Osteoblast (primary cell): ENCODE measurements around the gene ADGRA1. TPM values are rescaled to one million over a fixed set of nuclear protein-coding genes. Genes with fewer than 3 reads are reported as not detected.

Source experiments
- DNase-seq: peaks from one replicate; pipeline ENCODE4 v3.0.0; 2011; ENCODE audit warnings: low spot score, mixed read lengths; ENCODE audit not compliant: insufficient read length; ENCODE audit errors: missing footprints
- H2AFZ ChIP-seq: 2 replicates; pipeline ENCODE4 v1.6.0; 2011; ENCODE audit warnings: mild to moderate bottlenecking, low read length
- H3K27ac ChIP-seq: 2 replicates; pipeline ENCODE4 v1.5.1; 2011; ENCODE audit warnings: mild to moderate bottlenecking, low read depth, low read length, moderate library complexity
- H3K27me3 ChIP-seq: 2 replicates; pipeline ENCODE4 v1.6.0; 2012; ENCODE audit warnings: mild to moderate bottlenecking, control low read depth, inconsistent platforms, low read length, moderate library complexity; ENCODE audit not compliant: insufficient read depth
- H3K36me3 ChIP-seq: 2 replicates; pipeline ENCODE4 v1.5.1; 2011; ENCODE audit warnings: mild to moderate bottlenecking, low read length, control low read depth, moderate library complexity; ENCODE audit not compliant: insufficient read depth
- H3K4me1 ChIP-seq: 2 replicates; pipeline ENCODE4 v1.5.1; 2011; ENCODE audit warnings: mild to moderate bottlenecking, low read length, control low read depth, moderate library complexity; ENCODE audit not compliant: insufficient read depth
- H3K4me2 ChIP-seq: 2 replicates; pipeline ENCODE4 v1.6.0; 2011; ENCODE audit warnings: mild to moderate bottlenecking, low read length; ENCODE audit not compliant: insufficient read depth
- H3K4me3 ChIP-seq: fragments of 200-600 bp; sonication (generic); 3 replicates; pipeline ENCODE4 v1.5.1; 2012; ENCODE audit warnings: mild to moderate bottlenecking, low read length, inconsistent platforms; ENCODE audit not compliant: insufficient read depth
- H3K79me2 ChIP-seq: 2 replicates; pipeline ENCODE4 v1.6.0; 2012; ENCODE audit warnings: mild to moderate bottlenecking, low read length, control low read depth, inconsistent platforms; ENCODE audit not compliant: insufficient read depth
- H3K9me3 ChIP-seq: 2 replicates; pipeline ENCODE4 v1.5.1; 2011; ENCODE audit warnings: low read depth, low read length, control low read depth
- H4K20me1 ChIP-seq: 2 replicates; pipeline ENCODE4 v1.6.0; 2012; ENCODE audit warnings: mild to moderate bottlenecking, low read length, control low read depth; ENCODE audit not compliant: insufficient read depth
- total RNA-seq: library from RNA; depleted of rRNA; stranded (reverse); fragments of >200 nt; gene quantifications from 2 replicates; pipeline ENCODE4 v1.2.3, GENCODE V29; 2012
- TF ChIP-seq, protein P1 (sequence below): IDR thresholded peaks from 2 replicates; pipeline ENCODE4 v1.5.1; 2011; ENCODE audit warnings: mild to moderate bottlenecking, low read depth, low read length, moderate library complexity; ENCODE audit errors: extremely low read depth

The ADGRA1 gene
- total RNA-seq, 1 donor, result not detected

DNA sequence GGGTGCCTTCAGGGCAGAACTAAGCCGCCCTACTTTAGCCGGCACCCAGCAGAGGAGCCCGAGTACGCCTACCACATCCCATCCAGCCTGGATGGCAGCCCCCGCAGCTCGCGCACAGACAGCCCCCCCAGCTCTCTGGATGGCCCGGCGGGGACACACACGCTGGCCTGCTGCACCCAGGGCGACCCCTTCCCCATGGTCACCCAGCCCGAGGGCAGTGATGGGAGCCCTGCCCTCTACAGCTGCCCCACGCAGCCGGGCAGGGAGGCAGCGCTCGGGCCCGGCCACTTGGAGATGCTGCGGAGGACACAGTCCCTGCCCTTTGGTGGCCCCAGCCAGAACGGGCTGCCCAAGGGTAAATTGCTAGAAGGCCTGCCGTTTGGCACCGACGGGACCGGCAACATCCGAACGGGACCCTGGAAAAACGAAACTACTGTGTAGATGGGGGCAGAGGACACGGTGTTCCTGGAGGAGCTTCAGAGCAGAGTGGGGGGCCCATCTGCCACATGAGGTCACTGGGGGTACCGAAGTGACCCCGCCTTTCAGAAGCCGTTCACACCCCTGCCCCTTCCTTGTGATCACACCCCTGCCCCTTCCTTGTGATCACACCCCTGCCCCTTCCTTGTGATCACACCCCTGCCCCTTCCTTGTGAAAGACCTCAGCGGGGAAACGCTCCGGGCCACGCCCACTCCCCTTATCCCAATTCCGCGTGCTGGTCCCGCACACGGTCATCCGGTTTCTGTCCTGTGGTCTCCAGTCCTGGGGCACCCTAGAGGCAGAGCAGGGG lies 41.5 kb downstream of the ADGRA1 start:
- Histone ChIP-seq H3K4me2 (no peak overlapping the region), H3K4me1 (no peaks in the 10 kb centered on the region), H2AFZ (no peak overlapping the region), H3K9me3 (no peaks in the 10 kb centered on the region), H4K20me1 (no peaks in the 10 kb centered on the region), H3K4me3 (no peak overlapping the region), H3K79me2 (no peaks in the 10 kb centered on the region), H3K27ac (no peak overlapping the region), H3K36me3 (no peaks in the 10 kb centered on the region), H3K27me3 (no peaks in the 10 kb centered on the region)
- TF ChIP-seq, protein P1, sequence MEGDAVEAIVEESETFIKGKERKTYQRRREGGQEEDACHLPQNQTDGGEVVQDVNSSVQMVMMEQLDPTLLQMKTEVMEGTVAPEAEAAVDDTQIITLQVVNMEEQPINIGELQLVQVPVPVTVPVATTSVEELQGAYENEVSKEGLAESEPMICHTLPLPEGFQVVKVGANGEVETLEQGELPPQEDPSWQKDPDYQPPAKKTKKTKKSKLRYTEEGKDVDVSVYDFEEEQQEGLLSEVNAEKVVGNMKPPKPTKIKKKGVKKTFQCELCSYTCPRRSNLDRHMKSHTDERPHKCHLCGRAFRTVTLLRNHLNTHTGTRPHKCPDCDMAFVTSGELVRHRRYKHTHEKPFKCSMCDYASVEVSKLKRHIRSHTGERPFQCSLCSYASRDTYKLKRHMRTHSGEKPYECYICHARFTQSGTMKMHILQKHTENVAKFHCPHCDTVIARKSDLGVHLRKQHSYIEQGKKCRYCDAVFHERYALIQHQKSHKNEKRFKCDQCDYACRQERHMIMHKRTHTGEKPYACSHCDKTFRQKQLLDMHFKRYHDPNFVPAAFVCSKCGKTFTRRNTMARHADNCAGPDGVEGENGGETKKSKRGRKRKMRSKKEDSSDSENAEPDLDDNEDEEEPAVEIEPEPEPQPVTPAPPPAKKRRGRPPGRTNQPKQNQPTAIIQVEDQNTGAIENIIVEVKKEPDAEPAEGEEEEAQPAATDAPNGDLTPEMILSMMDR, result no peak
- DNase-seq, result peak; percentile 85

DNA sequence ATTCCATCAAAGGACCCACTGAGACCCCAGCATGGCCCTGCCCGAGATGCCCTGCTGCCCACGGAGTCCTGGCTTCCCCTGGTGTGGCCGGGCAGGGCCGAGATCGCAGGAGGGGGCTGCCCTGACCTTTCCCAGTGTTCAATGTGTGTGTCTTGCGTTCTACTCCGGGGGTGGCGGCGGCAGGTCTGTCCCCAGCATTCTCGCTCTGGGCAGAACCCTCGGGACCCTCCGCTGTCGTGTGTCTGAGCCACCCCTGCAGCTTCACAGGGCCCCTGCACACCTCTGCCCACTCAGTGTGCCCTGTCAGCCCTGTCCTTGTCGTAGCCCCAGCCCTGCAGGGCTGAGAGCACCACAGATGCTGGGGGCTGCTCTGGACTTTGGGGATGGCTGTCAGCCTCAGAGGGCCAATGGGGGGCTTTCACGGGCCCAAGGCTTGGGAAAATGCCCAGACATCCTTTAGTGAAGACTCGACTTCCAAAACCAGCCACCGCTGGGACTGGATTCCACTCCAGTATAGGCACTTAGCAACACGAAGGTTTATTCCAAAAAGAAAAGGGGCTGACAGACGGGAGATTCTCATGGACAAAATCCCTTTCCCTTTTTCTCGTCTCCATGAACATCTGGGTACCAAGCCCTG lies 42.3 kb downstream of the ADGRA1 start:
- Histone ChIP-seq H3K79me2 (no peaks in the 10 kb centered on the region), H3K27me3 (no peaks in the 10 kb centered on the region), H3K4me2 (no peak overlapping the region), H4K20me1 (no peaks in the 10 kb centered on the region), H3K4me1 (no peaks in the 10 kb centered on the region), H3K9me3 (no peaks in the 10 kb centered on the region), H3K36me3 (no peaks in the 10 kb centered on the region), H3K4me3 (no peak overlapping the region), H3K27ac (no peak overlapping the region), H2AFZ (no peak overlapping the region)
- TF ChIP-seq, protein P1, result no peak
- peak; percentile 77 for DNase-seq

DNA sequence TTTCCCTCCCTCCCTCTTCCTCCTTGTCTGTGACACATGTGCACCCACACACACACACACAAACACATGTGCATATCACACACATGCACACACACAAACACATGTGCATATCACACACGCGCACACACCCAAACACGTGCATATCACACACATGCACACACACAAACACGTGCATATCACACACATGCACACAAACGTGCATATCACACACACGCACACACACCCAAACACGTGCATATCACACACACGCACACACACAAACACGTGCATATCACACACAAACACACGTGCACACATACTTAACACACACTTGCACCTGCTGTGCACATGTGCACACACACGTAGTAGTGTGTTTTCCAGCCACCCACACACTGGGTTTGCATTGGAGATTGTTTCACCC lies 42.9 kb downstream of the ADGRA1 start:
- TF ChIP-seq, protein P1, result no peak
- no peak overlapping the region for H3K4me2 ChIP-seq
- H3K79me2 ChIP-seq, result no peaks in the 10 kb centered on the region
- no peak overlapping the region for H2AFZ ChIP-seq
- H3K4me1 ChIP-seq, result no peaks in the 10 kb centered on the region
- H4K20me1 ChIP-seq, result no peaks in the 10 kb centered on the region
- no peak overlapping the region for H3K4me3 ChIP-seq
- peak; percentile 68 for DNase-seq
- H3K27me3 ChIP-seq, result no peaks in the 10 kb centered on the region
- no peaks in the 10 kb centered on the region for H3K9me3 ChIP-seq
- no peaks in the 10 kb centered on the region for H3K36me3 ChIP-seq
- H3K27ac ChIP-seq, result no peak overlapping the region

DNA sequence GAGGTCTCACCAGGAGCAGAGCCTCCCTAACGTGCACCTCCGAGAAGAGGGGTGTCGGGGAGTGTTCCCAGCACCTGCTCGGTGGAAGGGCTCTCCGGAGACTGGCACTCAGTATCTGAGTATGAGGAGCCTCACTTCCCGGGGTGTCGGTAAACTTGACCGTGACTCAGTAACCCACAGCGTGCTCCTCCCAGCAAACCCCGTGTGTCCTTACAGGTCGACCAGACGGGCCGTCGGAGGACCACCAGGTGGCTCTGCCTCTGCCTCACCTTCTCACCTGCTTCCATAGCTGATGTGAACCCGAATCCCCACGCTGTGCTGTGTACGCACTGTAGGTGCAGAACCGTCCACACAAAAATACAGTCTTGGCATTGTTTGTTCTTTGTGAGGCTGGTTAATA lies 43.3 kb downstream of the ADGRA1 start:
- TF ChIP-seq, protein P1, result no peak
- H3K79me2 ChIP-seq, result no peaks in the 10 kb centered on the region
- H3K4me3 ChIP-seq, result no peak overlapping the region
- H3K27ac ChIP-seq, result no peak overlapping the region
- H3K27me3 ChIP-seq, result no peaks in the 10 kb centered on the region
- H3K4me1 ChIP-seq, result no peaks in the 10 kb centered on the region
- H3K4me2 ChIP-seq, result no peak overlapping the region
- H4K20me1 ChIP-seq, result no peaks in the 10 kb centered on the region
- no peak for DNase-seq
- H2AFZ ChIP-seq, result no peak overlapping the region
- H3K9me3 ChIP-seq, result no peaks in the 10 kb centered on the region
- H3K36me3 ChIP-seq, result no peaks in the 10 kb centered on the region
